Smooth muscle cell (in vitro differentiated cells): Measurements from ENCODE around the gene CPOX. TPM values are rescaled to one million over a fixed set of nuclear protein-coding genes. Genes with fewer than 3 reads are reported as not detected.

Source experiments
- DNase-seq: peaks from one replicate; lab custom pipeline; 2025; ENCODE audit not compliant: unreplicated experiment; lab: John Stamatoyannopoulos, UW
- H2AFZ ChIP-seq: fragments of 200-600 bp; sonication (generic); 2 replicates; pipeline ENCODE4 v1.6.0; 2016; ENCODE audit warnings: antibody characterized with exemption, low read depth, mild to moderate bottlenecking
- H3F3A ChIP-seq: fragments of 200-600 bp; sonication (generic); 2 replicates; pipeline ENCODE4 v1.6.0; 2017; ENCODE audit warnings: antibody characterized with exemption, low read depth
- H3K27ac ChIP-seq: fragments of 200-600 bp; sonication (generic); 2 replicates; pipeline ENCODE4 v1.5.1; 2016; ENCODE audit warnings: low read depth, mild to moderate bottlenecking
- H3K27me3 ChIP-seq: fragments of 200-600 bp; sonication (generic); 2 replicates; pipeline ENCODE4 v1.6.1; 2016; ENCODE audit warnings: low read depth, mild to moderate bottlenecking
- H3K36me3 ChIP-seq: fragments of 200-600 bp; sonication (generic); 2 replicates; pipeline ENCODE4 v1.5.1; 2016; ENCODE audit warnings: low read depth
- H3K4me1 ChIP-seq: fragments of 200-600 bp; sonication (generic); 2 replicates; pipeline ENCODE4 v1.5.1; 2016; ENCODE audit warnings: low read depth
- H3K4me2 ChIP-seq: fragments of 200-600 bp; sonication (generic); 2 replicates; pipeline ENCODE4 v1.6.0; 2016; ENCODE audit warnings: mild to moderate bottlenecking
- H3K4me3 ChIP-seq: fragments of 200-600 bp; sonication (generic); 2 replicates; pipeline ENCODE4 v1.5.1; 2016; ENCODE audit warnings: mild to moderate bottlenecking
- H3K79me2 ChIP-seq: fragments of 200-600 bp; sonication (generic); 2 replicates; pipeline ENCODE4 v1.6.0; 2016; ENCODE audit warnings: low read depth, mild to moderate bottlenecking
- H3K9ac ChIP-seq: fragments of 200-600 bp; sonication (generic); 2 replicates; pipeline ENCODE4 v1.6.0; 2016; ENCODE audit warnings: low read depth
- H3K9me3 ChIP-seq: fragments of 200-600 bp; sonication (generic); replicated peaks from 2 replicates; pipeline ENCODE4 v1.5.1; 2016; ENCODE audit warnings: low read depth
- H4K20me1 ChIP-seq: fragments of 200-600 bp; sonication (generic); 2 replicates; pipeline ENCODE4 v1.6.0; 2016; ENCODE audit warnings: low read depth
- CTCF ChIP-seq: fragments of 200-600 bp; sonication (generic); IDR thresholded peaks from 2 replicates; pipeline ENCODE4 v1.5.1; 2017; ENCODE audit warnings: borderline replicate concordance, mild to moderate bottlenecking, antibody characterized with exemption; ENCODE audit not compliant: insufficient read depth, poor library complexity, severe bottlenecking
- WGBS: methylation state at CpG from one replicate; pipeline ENCODE4 v1.1.7; 2016; ENCODE audit warnings: low lambda C conversion rate; 5-methylcytosine and 5-hydroxymethylcytosine counted together
- polyA plus RNA-seq: library from polyadenylated mRNA; unstranded; fragments of >200 nt; fragmentation: Nextera tagmentation; extraction: Ambion mirVana; gene quantifications from 2 replicates; pipeline ENCODE4 v1.2.1, GENCODE V29; 2016
- total RNA-seq: library from RNA; depleted of rRNA; stranded (reverse); fragments of >200 nt; gene quantifications from 2 replicates; pipeline ENCODE4 v1.2.3, GENCODE V29; 2014

CPOX gene
- total and polyA plus RNA-seq, 2 experiments from 2014 or later: 19.3 to 44.8 TPM

- H3K27ac ChIP-seq: no peak overlapping the region
- no peak overlapping the region for H3K4me3 ChIP-seq
- H3K4me1 ChIP-seq: peaks cover 14% of the 10 kb centered on the region
- no peaks in the 10 kb centered on the region for H3F3A ChIP-seq
- H4K20me1 ChIP-seq: no peaks in the 10 kb centered on the region
- H3K36me3 ChIP-seq: no peaks in the 10 kb centered on the region
- 93% methylated on average over 2 of the region's 2 CpGs for WGBS
- no peak for DNase-seq
- H3K9ac ChIP-seq: no peak overlapping the region
- no peak for TF ChIP-seq CTCF
- H3K27me3 ChIP-seq: no peaks in the 10 kb centered on the region
- H2AFZ ChIP-seq: no peak overlapping the region
- H3K4me2 ChIP-seq: no peak overlapping the region
- no peaks in the 10 kb centered on the region for H3K9me3 ChIP-seq
- no peaks in the 10 kb centered on the region for H3K79me2 ChIP-seq
Observed at GRCh38 chr3:98530676-98531075, 62.7 kb downstream of the CPOX start.

- WGBS: 92% methylated on average over 8 of the region's 8 CpGs
- peaks cover 14% of the 10 kb centered on the region for H3K4me1 ChIP-seq
- H3F3A ChIP-seq: no peaks in the 10 kb centered on the region
Observed at GRCh38 chr3:98529856-98530459, 63.5 kb downstream of the CPOX start.

More at GRCh38 chr3:98529856-98530459, 63.5 kb downstream of the CPOX start:
- Histone ChIP-seq H3K27ac (no peak overlapping the region), H3K36me3 (no peaks in the 10 kb centered on the region), H3K4me3 (no peak overlapping the region), H4K20me1 (no peaks in the 10 kb centered on the region), H3K27me3 (no peaks in the 10 kb centered on the region), H3K79me2 (no peaks in the 10 kb centered on the region), H2AFZ (no peak overlapping the region), H3K9me3 (no peaks in the 10 kb centered on the region), H3K9ac (no peak overlapping the region), H3K4me2 (no peak overlapping the region)
- TF ChIP-seq CTCF: no peak
- DNase-seq: no peak

Other genes starting within 250 kb of the CPOX start
- gene OR5K4, start 239.8 kb downstream of the CPOX start, total RNA-seq: not detected in 2 replicates
- gene OR5K4, start 239.8 kb downstream of the CPOX start, polyA plus RNA-seq: not detected in 2 replicates
- not detected in 2 replicates for gene OR5K3, start 202.9 kb downstream of the CPOX start, total RNA-seq
- not detected in 2 replicates for gene OR5K3, start 202.9 kb downstream of the CPOX start, polyA plus RNA-seq
- not detected in 2 replicates for gene OR5K1, start 130.4 kb downstream of the CPOX start, total RNA-seq
- gene OR5K1, start 130.4 kb downstream of the CPOX start, polyA plus RNA-seq: 0.05 TPM in 1 of 2 replicates, not detected in the other
- gene OR5K2, start 95.9 kb downstream of the CPOX start, total RNA-seq: not detected in 2 replicates
- gene OR5K2, start 95.9 kb downstream of the CPOX start, polyA plus RNA-seq: not detected in 2 replicates
- 161 and 179 TPM in 2 replicates for gene CLDND1, start 70.7 kb downstream of the CPOX start, total RNA-seq
- 99.9 and 111 TPM in 2 replicates for gene CLDND1, start 70.7 kb downstream of the CPOX start, polyA plus RNA-seq
- not detected in 2 replicates for gene GPR15, start 61.6 kb downstream of the CPOX start, total RNA-seq
- not detected in 2 replicates for gene GPR15, start 61.6 kb downstream of the CPOX start, polyA plus RNA-seq
- gene ST3GAL6, start 169.7 kb upstream of the CPOX start, total RNA-seq: 29.4 and 40.7 TPM in 2 replicates
- gene ST3GAL6, start 169.7 kb upstream of the CPOX start, polyA plus RNA-seq: 19.4 and 24.7 TPM in 2 replicates